ENCODE data around the gene KIAA0586. TPM values are rescaled to one million over a fixed set of nuclear protein-coding genes. Genes with fewer than 3 reads are reported as not detected.

Gene KIAA0586
- total and polyA plus RNA-seq, 9 of the 15 experiments (the other 6 are each of a cell fraction or from before 2014, with no cell fraction given) = 11.2 to 30.9 (median 22.6) TPM

- TF ChIP-seq AFF1 (IDR thresholded peaks at IDR 0.05; ENCODE audit: low read depth in 1 of 2, partially characterized antibody in 2 of 2) (peak in 1 of 2 experiments; percentile 47), ZNF778 (CRISPR knock-in tag; IDR thresholded peaks at IDR 0.05) (no peak), POLR3A (IDR thresholded peaks at IDR 0.05; ENCODE audit: borderline replicate concordance, extremely low read depth, insufficient read depth, insufficient read length) (no peak), CSDE1 (IDR thresholded peaks at IDR 0.05) (no peak), RB1 (IDR thresholded peaks at IDR 0.05; ENCODE audit: low read depth) (no peak), THRA (IDR thresholded peaks at IDR 0.05) (no peak), GATAD2A (IDR thresholded peaks at IDR 0.05) (0 out of 2 replicates have a peak, but pooled peaks have one; percentile 46), SIN3B (IDR thresholded peaks at IDR 0.05; ENCODE audit: low read depth) (peak; percentile 47; the same call in 1 of the 2 replicates)
Observed at GRCh38 chr14:58427281-58428117, at the start of gene KIAA0586, which contains the start of gene TIMM9 (continued).
